RKO (cell line): Measurements from ENCODE around the gene FFAR1.
"Not testable (repeated sequence)": the region's sequence is repeated elsewhere in the genome, so short reads cannot be mapped to it uniquely, and the experiment has no call there.

Source experiments
- DNase-seq: peaks from one replicate; pipeline ENCODE4 v3.0.0-alpha.2; 2016; ENCODE audit warnings: low spot score

FFAR1 gene

GRCh38 chr19:35362261-35363000 is 14.7 kb downstream of the FFAR1 start:
- no peak for DNase-seq

DNA sequence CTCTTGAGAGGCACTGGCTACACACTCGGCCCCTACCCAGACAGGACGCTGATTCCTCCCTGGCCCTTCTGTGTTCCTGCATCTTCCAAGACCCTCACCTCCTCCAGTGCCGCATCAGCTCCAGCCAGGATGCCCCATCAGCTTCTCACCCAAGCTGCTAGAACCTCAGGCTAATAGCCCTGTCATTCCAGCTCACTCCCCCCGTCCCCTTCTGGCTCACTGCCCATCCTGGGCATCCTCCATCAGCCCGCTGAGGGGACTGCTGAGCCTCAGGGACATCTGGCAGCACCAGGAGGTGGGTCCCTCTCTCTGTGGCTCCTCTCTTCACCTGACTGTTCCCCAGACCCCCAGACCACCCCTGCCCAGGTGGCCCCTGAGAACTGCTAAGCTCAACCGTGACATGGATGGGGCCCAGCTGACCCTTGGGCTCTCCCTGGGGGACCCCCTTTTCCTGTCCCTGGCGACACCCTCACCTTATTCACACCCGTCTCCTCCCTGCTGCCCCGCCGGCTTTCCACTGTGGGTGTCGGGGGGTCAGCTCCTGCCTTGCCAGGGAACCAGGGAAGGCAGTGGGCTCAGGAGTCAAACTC is 15.4 kb downstream of the FFAR1 start:
- no peak for DNase-seq

GRCh38 chr19:35363711-35364425 is 16.2 kb downstream of the FFAR1 start:
- no peak for DNase-seq

- no peak for DNase-seq
These were observed 17.6 kb downstream of the FFAR1 start for GRCh38 chr19:35365303-35365702.

- no peak for DNase-seq
These were observed 20.7 kb downstream of the FFAR1 start for GRCh38 chr19:35368378-35368777.

- no peak for DNase-seq
These were observed 21.8 kb downstream of the FFAR1 start for GRCh38 chr19:35369522-35369921.

DNA sequence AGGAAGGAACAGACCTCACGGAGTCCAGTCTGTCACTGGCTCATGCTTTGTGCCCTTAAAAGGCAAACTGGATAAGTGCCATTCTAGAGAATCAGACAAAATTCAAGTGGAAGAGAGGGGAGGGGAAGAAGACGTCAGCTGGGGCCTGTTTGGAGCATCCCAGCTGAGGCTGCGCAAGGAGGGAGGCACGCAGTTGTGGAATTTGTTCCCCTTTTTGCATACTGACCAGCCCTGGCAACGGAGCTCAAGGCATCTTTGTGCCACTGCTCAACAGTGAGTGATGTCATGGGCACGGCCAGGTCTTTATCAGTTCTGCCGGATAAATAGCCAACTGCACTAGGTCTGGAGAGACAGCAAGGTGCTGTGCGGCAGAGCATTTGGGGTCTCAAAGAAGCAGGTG is 23.0 kb downstream of the FFAR1 start, which contains the start of gene GPR42:
Gene GPR42 (plus strand): TSS at position 347 of the 400 bp plus-strand sequence. CDS start 292 bp downstream, outside the sequence.
- no peak for DNase-seq

DNA sequence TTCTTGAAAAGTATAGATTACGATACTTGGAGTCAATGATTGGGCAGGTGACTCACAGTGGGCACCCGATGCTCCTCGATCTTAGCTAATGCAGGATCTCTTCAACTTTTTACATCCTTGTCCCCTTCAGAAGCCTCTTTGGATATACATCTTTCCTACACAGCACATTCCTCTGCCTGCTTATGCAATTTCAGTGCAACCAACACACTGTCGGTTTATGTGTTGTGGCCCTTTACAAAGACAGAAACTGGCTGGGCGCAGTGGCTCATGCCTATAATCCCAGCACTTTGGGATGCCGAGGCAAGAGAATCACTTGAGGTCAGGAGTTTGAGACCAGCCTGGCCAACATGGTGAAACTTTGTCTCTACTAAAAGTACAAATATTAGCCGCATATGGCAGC is 25.8 kb downstream of the FFAR1 start:
- DNase-seq = no peak

GRCh38 chr19:35374031-35374430 is 26.3 kb downstream of the FFAR1 start:
- not testable (repeated sequence) for DNase-seq

- DNase-seq = no peak
These were observed 28.0 kb downstream of the FFAR1 start for GRCh38 chr19:35375505-35376307.

GRCh38 chr19:35377656-35378055 is 30.0 kb downstream of the FFAR1 start:
- DNase-seq = no peak

DNA sequence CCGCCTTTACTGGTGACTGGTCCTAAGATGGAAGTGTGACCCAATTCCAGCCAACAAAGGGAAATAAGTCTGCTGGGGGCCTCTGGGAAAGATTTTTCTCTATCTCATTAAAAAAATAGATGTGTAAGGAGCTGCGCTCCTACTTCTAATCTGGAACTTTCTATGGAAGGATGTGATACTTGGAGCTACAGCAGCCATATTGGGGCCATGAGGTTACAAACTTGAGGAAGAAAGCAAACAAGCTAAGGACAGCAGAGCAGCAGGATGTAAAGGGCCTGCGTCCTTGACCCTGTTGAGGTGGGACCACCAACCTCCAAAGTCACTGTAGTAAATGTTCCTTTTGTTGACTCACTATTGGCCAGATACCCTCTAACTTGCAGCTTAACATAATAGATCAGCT is 30.7 kb downstream of the FFAR1 start:
- DNase-seq = no peak

- not testable (repeated sequence) for DNase-seq
These were observed 31.8 kb downstream of the FFAR1 start for GRCh38 chr19:35379545-35379944.

- DNase-seq = no peak
These were observed 32.3 kb downstream of the FFAR1 start for GRCh38 chr19:35379992-35380391.

- DNase-seq = no peak
These were observed 32.9 kb downstream of the FFAR1 start for GRCh38 chr19:35380450-35381124.

DNA sequence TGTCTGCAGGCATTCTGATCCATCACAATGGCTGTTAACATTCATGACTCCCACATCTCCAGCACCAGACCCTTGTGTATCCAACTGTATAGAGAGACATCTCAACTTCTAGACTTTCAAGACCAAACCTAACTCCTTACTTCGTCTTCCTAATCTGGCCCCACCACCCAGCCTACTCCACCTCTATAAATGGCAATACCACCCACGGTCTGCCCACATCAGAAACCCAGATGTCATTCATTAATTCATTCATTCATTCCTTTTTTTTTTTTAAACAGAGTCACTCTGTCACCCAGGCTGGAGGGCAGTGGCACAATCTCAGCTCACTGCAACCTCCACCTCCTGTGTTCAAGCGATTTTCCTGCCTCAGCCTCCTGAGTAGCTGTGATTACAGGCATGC is 33.6 kb downstream of the FFAR1 start:
- no peak for DNase-seq

DNA sequence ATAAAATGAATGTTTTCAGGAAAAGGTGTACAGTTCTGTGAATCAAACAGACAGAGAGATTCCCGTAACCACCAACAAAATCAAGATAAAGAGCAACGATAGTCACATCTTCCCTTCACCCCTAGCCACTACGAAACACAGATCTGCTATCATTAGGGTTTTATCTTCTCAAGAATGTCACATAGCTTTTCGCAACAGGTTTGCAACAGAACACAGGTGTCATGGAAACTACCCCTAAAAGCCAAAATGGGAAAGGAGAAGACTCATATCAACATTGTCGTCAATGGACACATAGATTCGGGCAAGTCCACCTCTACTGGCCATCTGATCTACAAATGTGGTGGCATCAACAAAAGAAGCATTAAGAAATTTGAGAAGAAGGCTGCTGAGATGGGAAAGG is 34.2 kb downstream of the FFAR1 start:
- DNase-seq = no peak

DNA sequence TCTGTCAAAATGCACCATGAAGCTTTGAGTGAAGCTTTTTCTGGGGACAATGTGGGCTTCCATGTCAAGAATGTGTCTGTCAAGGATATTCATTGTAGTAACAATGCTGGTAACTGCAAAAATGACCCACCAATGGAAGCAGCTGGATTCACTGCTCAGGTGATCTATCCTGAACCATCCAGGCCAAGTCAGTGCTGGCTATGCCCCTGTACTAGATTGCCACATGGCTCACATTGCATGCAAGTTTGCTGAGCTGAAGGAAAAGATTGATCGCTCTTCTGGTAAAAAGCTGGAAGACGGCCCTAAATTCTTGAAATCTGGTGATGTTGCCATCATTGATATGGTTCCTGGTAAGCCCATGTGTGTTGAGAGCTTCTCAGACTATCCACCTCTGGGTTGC is 35.8 kb downstream of the FFAR1 start:
- no peak for DNase-seq

GRCh38 chr19:35388277-35389054 is 40.8 kb downstream of the FFAR1 start:
- DNase-seq = no peak

GRCh38 chr19:35389192-35389861 is 41.6 kb downstream of the FFAR1 start:
- no peak for DNase-seq
